ENCODE results near the gene R3HDM4.

The R3HDM4 gene

GRCh38 chr19:945401-946252 is 32.6 kb upstream of the R3HDM4 start:
- no peak overlapping the region for H3K9ac ChIP-seq (ENCODE audit: low read depth, low read length)
- 93% methylated on average over 35 of the region's 37 CpGs for WGBS
- H3K4me3 ChIP-seq (ENCODE audit: low read length): no peak overlapping the region
- H3K27me3 ChIP-seq (ENCODE audit: insufficient read depth, low read length): no peaks in the 10 kb centered on the region
- H3K4me1 ChIP-seq (ENCODE audit: insufficient read depth, low read length): no peaks in the 10 kb centered on the region
- peaks cover 25% of the 10 kb centered on the region for H3K36me3 ChIP-seq (ENCODE audit: insufficient read depth, low read length)
- H3K9me3 ChIP-seq (ENCODE audit: insufficient read depth, low read depth, low read length): no peaks in the 10 kb centered on the region
- H3K27ac ChIP-seq (ENCODE audit: low read depth, low read length): no peak overlapping the region

- H3K4me3 ChIP-seq (ENCODE audit: low read length): no peak overlapping the region
- H3K27me3 ChIP-seq (ENCODE audit: insufficient read depth, low read length): no peaks in the 10 kb centered on the region
- no peaks in the 10 kb centered on the region for H3K9me3 ChIP-seq (ENCODE audit: insufficient read depth, low read depth, low read length)
- no peaks in the 10 kb centered on the region for H3K4me1 ChIP-seq (ENCODE audit: insufficient read depth, low read length)
- WGBS: 92% methylated on average over 22 of the region's 22 CpGs
- peaks cover 29% of the 10 kb centered on the region for H3K36me3 ChIP-seq (ENCODE audit: insufficient read depth, low read length)
- no peak overlapping the region for H3K27ac ChIP-seq (ENCODE audit: low read depth, low read length)
- H3K9ac ChIP-seq (ENCODE audit: low read depth, low read length): no peak overlapping the region
Observed at GRCh38 chr19:944663-945241, 31.7 kb upstream of the R3HDM4 start.

GRCh38 chr19:944171-944567 is 31.1 kb upstream of the R3HDM4 start:
- H3K4me1 ChIP-seq (ENCODE audit: insufficient read depth, low read length): no peaks in the 10 kb centered on the region
- no peaks in the 10 kb centered on the region for H3K9me3 ChIP-seq (ENCODE audit: insufficient read depth, low read depth, low read length)
- H3K27me3 ChIP-seq (ENCODE audit: insufficient read depth, low read length): no peaks in the 10 kb centered on the region
- H3K27ac ChIP-seq (ENCODE audit: low read depth, low read length): no peak overlapping the region
- H3K9ac ChIP-seq (ENCODE audit: low read depth, low read length): no peak overlapping the region
- WGBS: 97% methylated on average over 27 of the region's 27 CpGs
- no peak overlapping the region for H3K4me3 ChIP-seq (ENCODE audit: low read length)
- H3K36me3 ChIP-seq (ENCODE audit: insufficient read depth, low read length): peaks cover 34% of the 10 kb centered on the region

- 95% methylated on average over 17 of the region's 17 CpGs for WGBS
- no peak overlapping the region for H3K9ac ChIP-seq (ENCODE audit: low read depth, low read length)
- no peaks in the 10 kb centered on the region for H3K9me3 ChIP-seq (ENCODE audit: insufficient read depth, low read depth, low read length)
- H3K27ac ChIP-seq (ENCODE audit: low read depth, low read length): no peak overlapping the region
- peaks cover 34% of the 10 kb centered on the region for H3K36me3 ChIP-seq (ENCODE audit: insufficient read depth, low read length)
- H3K4me1 ChIP-seq (ENCODE audit: insufficient read depth, low read length): no peaks in the 10 kb centered on the region
- no peak overlapping the region for H3K4me3 ChIP-seq (ENCODE audit: low read length)
- no peaks in the 10 kb centered on the region for H3K27me3 ChIP-seq (ENCODE audit: insufficient read depth, low read length)
Observed at GRCh38 chr19:943551-944170, 30.6 kb upstream of the R3HDM4 start.

- Histone ChIP-seq H3K27ac (ENCODE audit: low read depth, low read length) (no peak overlapping the region), H3K36me3 (ENCODE audit: insufficient read depth, low read length) (peaks cover 32% of the 10 kb centered on the region), H3K27me3 (ENCODE audit: insufficient read depth, low read length) (no peaks in the 10 kb centered on the region), H3K9me3 (ENCODE audit: insufficient read depth, low read depth, low read length) (no peaks in the 10 kb centered on the region), H3K4me1 (ENCODE audit: insufficient read depth, low read length) (no peaks in the 10 kb centered on the region), H3K4me3 (ENCODE audit: low read length) (no peak overlapping the region), H3K9ac (ENCODE audit: low read depth, low read length) (no peak overlapping the region)
- WGBS: 94% methylated on average over 32 of the region's 32 CpGs
Observed at GRCh38 chr19:942133-942645, 29.2 kb upstream of the R3HDM4 start.

- H3K9me3 ChIP-seq (ENCODE audit: insufficient read depth, low read depth, low read length): no peaks in the 10 kb centered on the region
- 93% methylated on average over 45 of the region's 45 CpGs for WGBS
- no peak overlapping the region for H3K4me3 ChIP-seq (ENCODE audit: low read length)
- no peaks in the 10 kb centered on the region for H3K4me1 ChIP-seq (ENCODE audit: insufficient read depth, low read length)
- no peak overlapping the region for H3K27ac ChIP-seq (ENCODE audit: low read depth, low read length)
- H3K9ac ChIP-seq (ENCODE audit: low read depth, low read length): no peak overlapping the region
- H3K27me3 ChIP-seq (ENCODE audit: insufficient read depth, low read length): no peaks in the 10 kb centered on the region
- H3K36me3 ChIP-seq (ENCODE audit: insufficient read depth, low read length): peaks cover 32% of the 10 kb centered on the region
Observed at GRCh38 chr19:941292-942132, 28.5 kb upstream of the R3HDM4 start.

- Histone ChIP-seq H3K9me3 (ENCODE audit: insufficient read depth, low read depth, low read length) (no peaks in the 10 kb centered on the region), H3K36me3 (ENCODE audit: insufficient read depth, low read length) (peaks cover 32% of the 10 kb centered on the region), H3K27me3 (ENCODE audit: insufficient read depth, low read length) (no peaks in the 10 kb centered on the region), H3K27ac (ENCODE audit: low read depth, low read length) (no peak overlapping the region), H3K9ac (ENCODE audit: low read depth, low read length) (no peak overlapping the region), H3K4me3 (ENCODE audit: low read length) (no peak overlapping the region), H3K4me1 (ENCODE audit: insufficient read depth, low read length) (no peaks in the 10 kb centered on the region)
- WGBS: 97% methylated on average over 64 of the region's 64 CpGs
Observed at GRCh38 chr19:940591-941291, 27.7 kb upstream of the R3HDM4 start.

- Histone ChIP-seq H3K27ac (ENCODE audit: low read depth, low read length) (no peak overlapping the region), H3K27me3 (ENCODE audit: insufficient read depth, low read length) (no peaks in the 10 kb centered on the region), H3K4me1 (ENCODE audit: insufficient read depth, low read length) (no peaks in the 10 kb centered on the region), H3K9me3 (ENCODE audit: insufficient read depth, low read depth, low read length) (no peaks in the 10 kb centered on the region), H3K9ac (ENCODE audit: low read depth, low read length) (no peak overlapping the region), H3K36me3 (ENCODE audit: insufficient read depth, low read length) (peaks cover 36% of the 10 kb centered on the region), H3K4me3 (ENCODE audit: low read length) (no peak overlapping the region)
- WGBS: over 99% methylated on average over 7 of the region's 7 CpGs
Observed at GRCh38 chr19:939922-940321, 26.9 kb upstream of the R3HDM4 start.

- peaks cover 36% of the 10 kb centered on the region for H3K36me3 ChIP-seq (ENCODE audit: insufficient read depth, low read length)
- no peak overlapping the region for H3K4me3 ChIP-seq (ENCODE audit: low read length)
- H3K9ac ChIP-seq (ENCODE audit: low read depth, low read length): no peak overlapping the region
- no peak overlapping the region for H3K27ac ChIP-seq (ENCODE audit: low read depth, low read length)
- H3K4me1 ChIP-seq (ENCODE audit: insufficient read depth, low read length): no peaks in the 10 kb centered on the region
- no peaks in the 10 kb centered on the region for H3K9me3 ChIP-seq (ENCODE audit: insufficient read depth, low read depth, low read length)
- no peaks in the 10 kb centered on the region for H3K27me3 ChIP-seq (ENCODE audit: insufficient read depth, low read length)
- WGBS: 95% methylated on average over 22 of the region's 22 CpGs
Observed at GRCh38 chr19:939439-939838, 26.4 kb upstream of the R3HDM4 start.

GRCh38 chr19:938233-938923 is 25.4 kb upstream of the R3HDM4 start:
- no peaks in the 10 kb centered on the region for H3K9me3 ChIP-seq (ENCODE audit: insufficient read depth, low read depth, low read length)
- 90% methylated on average over 23 of the region's 23 CpGs for WGBS
- no peak overlapping the region for H3K9ac ChIP-seq (ENCODE audit: low read depth, low read length)
- no peak overlapping the region for H3K27ac ChIP-seq (ENCODE audit: low read depth, low read length)
- H3K4me3 ChIP-seq (ENCODE audit: low read length): no peak overlapping the region
- H3K27me3 ChIP-seq (ENCODE audit: insufficient read depth, low read length): no peaks in the 10 kb centered on the region
- no peaks in the 10 kb centered on the region for H3K4me1 ChIP-seq (ENCODE audit: insufficient read depth, low read length)
- peaks cover 32% of the 10 kb centered on the region for H3K36me3 ChIP-seq (ENCODE audit: insufficient read depth, low read length)

Data from HUES64 (cell line).